Suppressor macrophage treated with lipopolysaccharide for 4 hours (primary cell): Measurements from ENCODE around the gene MAML2.

ENCODE experiments used
- DNase-seq: peaks from one replicate; pipeline ENCODE4 v3.0.0-alpha.2; 2020

MAML2 gene

GRCh38 chr11:96265220-96265737 is 77.7 kb downstream of the MAML2 start:
- no peak for DNase-seq

GRCh38 chr11:96264364-96264763 is 78.6 kb downstream of the MAML2 start:
- no peak for DNase-seq

GRCh38 chr11:96263238-96263763 is 79.7 kb downstream of the MAML2 start:
- peak; percentile 84 for DNase-seq

GRCh38 chr11:96260532-96260931 is 82.5 kb downstream of the MAML2 start:
- no peak for DNase-seq

DNA sequence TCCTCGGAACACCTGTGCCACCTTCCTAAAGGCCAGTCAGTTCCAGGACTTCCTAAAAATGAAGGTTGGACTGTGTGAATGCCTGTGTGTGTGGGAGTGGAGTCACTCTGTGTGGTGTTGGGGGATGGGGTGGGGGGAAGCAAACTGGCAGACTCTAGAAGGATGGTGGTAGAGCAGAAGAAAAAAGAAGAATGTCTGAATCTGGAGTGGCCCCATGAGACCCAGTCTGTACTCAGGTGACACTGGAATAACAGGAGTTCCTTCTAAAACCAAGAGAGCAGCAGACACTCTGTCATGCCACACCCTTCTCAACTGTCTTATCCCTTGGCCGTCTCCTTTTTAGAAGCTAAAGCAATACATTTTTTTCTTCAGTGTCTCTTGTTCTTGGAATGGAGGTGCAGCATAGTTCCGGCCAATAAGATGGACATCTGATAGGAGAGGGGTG is 82.9 kb downstream of the MAML2 start:
- DNase-seq, result no peak

DNA sequence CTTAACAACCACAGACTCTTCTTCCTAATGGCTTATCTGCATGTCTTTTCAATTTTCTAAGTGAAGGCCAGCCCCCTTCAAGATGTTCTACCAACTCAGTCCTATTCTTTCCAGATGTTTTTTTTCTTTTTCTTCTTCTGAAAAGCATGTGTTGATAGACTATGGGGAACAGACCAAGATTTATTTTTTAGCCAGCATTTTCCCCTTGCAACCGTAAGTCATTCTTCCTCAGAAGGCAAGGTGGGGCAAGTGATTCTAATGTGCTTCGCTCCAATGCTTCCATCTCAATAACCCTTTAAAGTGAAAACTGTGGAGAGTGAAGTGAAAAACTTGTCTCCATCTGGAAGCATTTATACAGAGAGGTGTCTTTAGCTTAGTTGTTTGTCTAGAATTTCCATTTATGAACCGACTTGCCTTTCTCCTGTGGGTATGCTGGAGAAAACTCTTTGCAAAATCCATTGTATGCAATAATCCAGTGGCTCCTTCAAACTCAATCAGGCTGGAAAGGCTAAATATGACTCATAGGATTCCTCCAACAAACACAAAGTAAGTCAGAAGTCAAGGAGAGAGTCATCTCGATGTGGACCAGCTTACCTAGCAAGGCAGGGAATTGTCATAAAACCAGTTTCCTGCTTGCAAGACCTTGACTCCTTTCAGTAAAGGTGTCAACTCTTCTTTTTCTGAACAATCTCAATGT is 83.7 kb downstream of the MAML2 start:
- no peak for DNase-seq

GRCh38 chr11:96257972-96258934 is 84.7 kb downstream of the MAML2 start:
- DNase-seq, result peak; percentile 59

DNA sequence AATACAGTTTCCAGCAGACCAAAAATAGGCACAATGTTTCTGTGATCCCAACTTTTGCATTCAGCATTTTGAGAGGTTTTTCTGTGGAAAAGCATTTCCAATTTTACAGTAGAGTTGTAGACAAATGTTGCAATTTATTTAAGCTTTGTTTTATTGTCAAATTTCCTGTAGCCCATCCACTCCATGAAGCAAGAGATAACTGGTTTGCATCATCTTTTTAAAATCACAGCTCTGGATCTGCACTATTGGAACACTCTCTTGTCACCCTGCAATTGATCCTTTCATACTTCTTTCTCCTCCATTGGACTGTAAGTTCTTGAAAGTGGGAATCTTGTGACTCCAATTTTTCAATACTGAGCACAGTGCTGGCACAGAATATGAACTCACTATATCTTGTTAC is 86.0 kb downstream of the MAML2 start:
- no peak for DNase-seq

GRCh38 chr11:96256215-96257011 is 86.6 kb downstream of the MAML2 start:
- no peak for DNase-seq

DNA sequence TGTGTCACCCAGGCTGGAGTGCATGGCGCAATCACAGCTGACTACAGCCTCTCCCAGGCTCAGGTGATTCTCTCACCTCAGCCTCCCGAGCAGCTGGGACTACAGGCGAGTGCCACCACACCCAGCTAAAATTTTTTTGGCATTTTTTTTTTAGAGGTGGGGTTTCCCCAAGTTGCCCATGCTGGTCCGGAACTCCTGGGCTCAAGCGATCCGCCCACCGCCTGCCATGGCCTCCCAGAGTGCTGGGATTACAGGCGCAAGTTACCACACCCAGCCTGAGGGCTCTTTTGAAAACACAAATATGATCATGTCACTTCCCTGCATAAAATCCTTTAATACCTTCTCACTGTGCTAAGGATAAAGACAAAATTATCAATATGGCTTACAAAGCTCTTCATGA is 88.1 kb downstream of the MAML2 start:
- peak; percentile 49 for DNase-seq

GRCh38 chr11:96254087-96254486 is 88.9 kb downstream of the MAML2 start:
- DNase-seq, result no peak

DNA sequence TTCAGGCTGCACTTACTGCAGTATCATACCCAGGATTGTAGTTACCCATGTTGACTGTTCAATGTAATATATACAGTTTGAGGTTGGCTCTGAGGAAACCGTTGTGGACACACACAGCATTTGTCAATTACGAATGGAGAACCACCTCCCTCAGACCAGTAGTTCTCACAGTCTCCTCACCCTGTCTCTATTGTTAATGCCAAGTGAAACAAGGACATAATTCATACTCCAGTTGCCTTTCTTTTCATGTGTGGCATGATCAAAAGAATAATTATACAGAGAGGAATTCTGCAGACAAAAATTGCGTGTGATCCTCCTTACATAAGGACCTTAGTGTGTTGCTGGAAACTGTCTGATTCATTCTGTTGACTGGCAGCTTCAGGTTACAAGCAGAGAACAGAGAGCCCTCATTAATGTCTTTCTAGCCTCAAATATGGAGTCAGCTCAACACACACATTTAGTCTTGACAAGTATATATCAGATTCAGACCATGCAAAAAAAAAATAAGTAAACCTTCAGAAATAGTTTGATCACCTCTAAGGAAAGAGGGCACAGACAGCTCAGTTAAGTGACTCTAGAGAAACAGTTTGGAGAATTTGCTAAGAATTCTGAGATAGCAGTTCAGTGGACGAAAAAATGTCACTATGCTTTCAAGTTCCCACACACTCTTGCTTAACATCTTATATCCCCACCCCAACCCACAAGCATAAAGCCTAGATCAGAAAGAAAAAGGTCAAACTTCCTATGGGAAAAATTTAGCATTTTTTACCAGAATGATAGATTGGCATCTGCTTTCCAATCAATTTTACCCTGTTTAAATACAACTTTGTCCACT is 96.1 kb downstream of the MAML2 start:
- DNase-seq, result peak; percentile 57

GRCh38 chr11:96242971-96243647 is 99.9 kb downstream of the MAML2 start:
- peak; percentile 90 for DNase-seq

DNA sequence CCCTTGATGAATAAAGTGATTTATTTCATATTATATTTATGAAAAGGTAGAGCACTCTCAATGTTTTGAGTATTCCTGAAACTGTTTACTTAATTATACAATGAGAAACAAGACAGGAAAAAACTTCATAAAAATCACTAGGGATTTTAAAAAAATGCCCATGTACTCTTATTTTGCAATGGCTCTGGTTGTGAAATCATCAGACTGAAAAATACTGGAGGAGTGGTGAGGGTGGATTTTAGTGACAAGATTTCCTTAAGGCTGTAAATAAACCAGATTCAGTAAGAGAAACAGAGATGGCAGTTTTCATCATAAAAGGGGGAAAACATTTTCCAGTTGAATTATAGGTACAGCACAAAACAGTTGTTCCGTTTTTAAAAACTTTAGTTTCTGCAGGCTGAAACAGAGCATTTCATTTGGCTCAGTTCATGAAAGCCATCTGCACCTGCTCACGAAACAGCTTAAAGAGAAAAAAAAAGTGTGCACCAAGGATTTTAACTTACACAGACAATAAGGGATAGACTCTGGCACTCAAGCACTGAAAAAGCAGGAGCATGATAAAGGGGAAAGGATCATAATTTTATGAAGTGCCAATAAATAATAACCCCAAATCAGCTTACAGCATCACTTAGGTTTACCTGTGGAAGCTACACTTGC is 100.7 kb downstream of the MAML2 start:
- DNase-seq, result peak; percentile 69

DNA sequence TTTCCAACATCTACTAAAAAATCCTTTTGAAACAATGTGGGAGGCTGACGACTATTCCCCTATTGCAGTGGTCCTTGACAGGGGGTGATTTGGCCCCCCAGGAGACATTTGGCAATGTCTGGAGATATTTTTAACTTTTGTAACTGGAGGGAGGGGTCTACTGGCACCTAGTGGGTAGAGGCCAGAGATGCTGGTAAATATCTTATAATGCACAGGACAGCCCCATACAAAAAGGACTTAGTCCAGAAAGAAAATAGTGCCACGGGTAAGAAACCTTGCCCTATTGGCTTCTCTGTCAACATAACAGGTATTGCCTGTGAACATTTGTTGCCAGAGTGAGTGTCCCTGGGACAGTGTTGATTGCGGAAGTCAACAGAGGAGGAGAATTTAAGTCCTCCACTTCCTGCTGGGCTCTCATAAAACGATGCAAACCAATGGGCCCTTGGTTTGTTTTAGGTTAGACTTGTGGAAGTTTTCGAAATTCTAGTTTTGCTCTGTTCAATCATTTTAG is 101.6 kb downstream of the MAML2 start:
- no peak for DNase-seq

GRCh38 chr11:96238563-96239135 is 104.3 kb downstream of the MAML2 start:
- DNase-seq, result no peak

DNA sequence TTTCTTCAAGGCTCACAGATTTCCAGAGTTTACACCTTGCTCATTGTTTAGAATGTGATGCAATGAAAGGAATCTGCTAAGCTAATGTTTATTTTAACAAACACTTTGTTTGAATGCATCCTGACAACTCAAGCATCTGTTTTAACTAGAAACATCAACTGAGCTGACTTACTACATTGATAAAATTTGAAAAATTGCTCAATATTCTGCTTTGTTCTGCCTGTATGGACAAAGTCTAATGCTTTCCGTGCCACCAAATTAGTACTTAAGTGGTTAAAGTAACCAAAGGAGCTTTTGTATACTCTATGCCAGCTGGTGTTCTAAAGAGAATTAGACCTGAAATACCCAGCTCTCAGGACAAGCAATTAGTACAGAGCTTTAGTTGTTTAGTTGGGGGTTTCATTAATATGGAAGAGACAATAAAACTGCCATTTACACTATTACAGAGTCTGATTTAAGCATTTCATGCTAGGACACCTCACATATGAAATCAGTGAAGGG is 105.2 kb downstream of the MAML2 start:
- DNase-seq, result no peak

DNA sequence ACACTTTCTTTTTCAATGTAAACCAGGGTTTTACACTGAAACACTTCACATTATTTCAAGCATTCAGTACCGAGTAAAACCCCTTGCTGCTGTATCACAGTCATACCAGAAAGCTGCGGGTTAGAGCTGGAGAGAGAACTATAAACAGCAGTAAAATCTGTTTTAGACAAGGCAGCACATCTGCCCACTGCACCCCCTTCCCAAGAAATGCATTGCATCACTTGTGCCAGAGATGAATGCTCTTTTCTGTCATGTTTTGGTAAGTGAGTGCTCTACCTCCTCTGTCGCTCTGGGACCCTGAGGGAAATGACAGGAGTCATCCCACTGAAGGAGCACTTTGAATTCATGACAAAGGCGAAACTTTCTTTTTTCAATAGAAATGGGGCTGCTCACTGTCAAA is 107.2 kb downstream of the MAML2 start:
- no peak for DNase-seq

DNA sequence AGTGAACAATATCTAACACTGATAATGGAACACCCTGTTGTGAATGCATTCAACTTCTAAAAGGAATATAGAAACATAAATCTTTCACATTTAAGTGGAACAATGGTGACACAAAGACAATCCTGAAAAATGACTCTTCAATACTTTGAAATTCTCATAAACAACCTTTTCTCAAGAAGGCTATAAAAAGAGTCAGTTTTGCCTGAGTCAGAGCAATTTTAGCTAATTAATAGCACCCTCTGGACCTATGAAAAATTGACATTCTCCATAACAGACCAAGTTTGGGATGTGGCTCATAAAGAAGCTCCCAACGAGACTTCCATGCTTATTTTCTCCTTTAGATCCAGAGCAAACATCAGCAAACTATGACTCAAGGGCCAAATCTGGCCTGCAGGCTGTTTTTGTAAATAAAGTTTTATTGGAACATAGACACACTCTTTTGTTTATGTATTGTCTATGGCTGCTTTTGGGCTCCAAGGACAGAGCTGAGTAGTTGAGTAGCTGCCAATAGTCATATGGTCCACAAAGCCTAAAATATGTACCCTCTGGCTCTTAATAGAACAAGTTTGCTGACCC is 108.0 kb downstream of the MAML2 start:
- DNase-seq, result no peak
